Subcutaneous adipose tissue (tissue), 4 donors: ENCODE results near the gene KRT82. TPM values are rescaled to one million over a fixed set of nuclear protein-coding genes. Genes with fewer than 3 reads are reported as not detected.

Source experiments
- CTCF ChIP-seq: fragments of 450-650 bp; IDR thresholded peaks from one replicate; pipeline ENCODE4 v1.5.1; 2016; ENCODE audit warnings: low read depth, mild to moderate bottlenecking, control low read depth, antibody characterized with exemption, moderate library complexity
- total RNA-seq, 4 donors: library from RNA; depleted of rRNA; stranded (reverse); fragments of >200 nt; gene quantifications; one replicate each; pipeline ENCODE4 v1.1.0, GENCODE V29; 2016

Gene KRT82
- total RNA-seq, 4 donors from 2014 or later = not detected

GRCh38 chr12:52389313-52390207 is 16.6 kb downstream of the KRT82 start:
- no peak for TF ChIP-seq CTCF

GRCh38 chr12:52387859-52388258 is 18.3 kb downstream of the KRT82 start:
- no peak for TF ChIP-seq CTCF

GRCh38 chr12:52385226-52385702 is 20.9 kb downstream of the KRT82 start, which contains the start of gene KRT84:
KRT84 (minus strand) TSS chr12:52385652; CDS start chr12:52385585, 67 bp downstream.
- no peak for TF ChIP-seq CTCF

- no peak for TF ChIP-seq CTCF
Measured at GRCh38 chr12:52383331-52383730, 22.8 kb downstream of the KRT82 start.

- TF ChIP-seq CTCF = no peak
Measured at GRCh38 chr12:52382854-52383253, 23.3 kb downstream of the KRT82 start.

- no peak for TF ChIP-seq CTCF
Measured at GRCh38 chr12:52381206-52381605, 24.9 kb downstream of the KRT82 start.

- no peak for TF ChIP-seq CTCF
Measured at GRCh38 chr12:52380271-52380694, 25.9 kb downstream of the KRT82 start.
